ENCODE results near the gene PRPS1L1.

Gene PRPS1L1

GRCh38 chr7:17983221-17984062 lies 44.2 kb downstream of the PRPS1L1 start:
- no peak overlapping the region for H3K4me3 ChIP-seq (ENCODE audit: low read length)
- DNase-seq (ENCODE audit: low read depth, low spot score): no peak

- no peak overlapping the region for H3K4me3 ChIP-seq (ENCODE audit: low read length)
- no peak for DNase-seq (ENCODE audit: low read depth, low spot score)
These were observed 50.7 kb downstream of the PRPS1L1 start for GRCh38 chr7:17976952-17977351.

Data from Jurkat, Clone E6-1 (cell line).